OCI-LY7 (cell line): ENCODE results near the gene LSG1. TPM values are rescaled to one million over a fixed set of nuclear protein-coding genes. Genes with fewer than 3 reads are reported as not detected.

Experiments used
- BruUV-seq: library from RNA; stranded (reverse); fragments of 400-500 nt; replicated peaks from 2 replicates; lab custom pipeline; 2021; lab: Mats Ljungman, UMichigan
- CTCF ChIA-PET: fragments of 300-600 bp; sonication (Branson Sonifier 250); formaldehyde crosslinking; loops from one replicate; lab custom pipeline; 2022; ENCODE audit warnings: antibody characterized with exemption; ENCODE audit not compliant: unreplicated experiment; lab: Charles Lee
- POLR2A ChIA-PET: fragments of 300-600 bp; sonication (Branson Sonifier 250); formaldehyde crosslinking; loops from one replicate; lab custom pipeline; 2022; ENCODE audit warnings: antibody characterized with exemption; lab: Charles Lee
- DNase-seq: peaks from one replicate; pipeline ENCODE4 v3.0.0-alpha.2; 2015; ENCODE audit warnings: low spot score
- H2AFZ ChIP-seq: fragments of 200-600 bp; sonication (generic), shearing (Covaris generic); 2 replicates; pipeline ENCODE4 v1.6.1; 2014; ENCODE audit warnings: mild to moderate bottlenecking, antibody characterized with exemption, low read length, moderate library complexity
- H3K27ac ChIP-seq: fragments of 200-600 bp; sonication (generic); 2 replicates; pipeline ENCODE4 v1.5.1; 2014; ENCODE audit warnings: mixed run types, low read depth, mild to moderate bottlenecking, moderate library complexity, low read length, inconsistent platforms; ENCODE audit not compliant: poor library complexity, severe bottlenecking
- H3K36me3 ChIP-seq: fragments of 200-600 bp; sonication (generic); 2 replicates; pipeline ENCODE4 v1.6.1; 2014; ENCODE audit warnings: mild to moderate bottlenecking, antibody characterized with exemption, low read length, moderate library complexity, mixed read lengths; ENCODE audit not compliant: insufficient read depth
- H3K4me1 ChIP-seq: fragments of 200-600 bp; sonication (generic); 2 replicates; pipeline ENCODE4 v1.5.1; 2014; ENCODE audit warnings: mild to moderate bottlenecking, low read length; ENCODE audit not compliant: insufficient read depth, poor library complexity, severe bottlenecking
- H3K4me2 ChIP-seq: fragments of 200-600 bp; sonication (generic); 2 replicates; pipeline ENCODE4 v1.6.1; 2014; ENCODE audit warnings: mild to moderate bottlenecking, low read length
- H3K4me3 ChIP-seq: fragments of 200-600 bp; sonication (generic); 2 replicates; pipeline ENCODE4 v1.5.1; 2014; ENCODE audit warnings: mild to moderate bottlenecking, low read depth, low read length; ENCODE audit not compliant: poor library complexity, severe bottlenecking
- H3K79me2 ChIP-seq: fragments of 200-600 bp; sonication (generic); 2 replicates; pipeline ENCODE4 v1.6.1; 2016; ENCODE audit warnings: low read depth, mild to moderate bottlenecking, low read length, moderate library complexity, mixed read lengths; ENCODE audit not compliant: insufficient read depth
- H3K9me2 ChIP-seq: fragments of 200-600 bp; sonication (generic); 2 replicates; pipeline ENCODE4 v1.6.1; 2016; ENCODE audit warnings: mild to moderate bottlenecking, low read length, mixed read lengths; ENCODE audit not compliant: insufficient read depth
- H3K9me3 ChIP-seq: fragments of 200-600 bp; sonication (generic); 2 replicates; pipeline ENCODE4 v1.6.1; 2014; ENCODE audit warnings: mild to moderate bottlenecking, mixed run types, low read length, mixed read lengths
- H4K20me1 ChIP-seq: fragments of 200-600 bp; sonication (generic); 2 replicates; pipeline ENCODE4 v1.6.1; 2014; ENCODE audit warnings: mild to moderate bottlenecking, antibody characterized with exemption, low read length, moderate library complexity, mixed read lengths; ENCODE audit not compliant: insufficient read depth
- CTCF ChIP-seq: fragments of 200-600 bp; sonication (generic); conservative IDR thresholded peaks from 2 replicates; pipeline ENCODE4 v1.5.1; 2014; ENCODE audit warnings: mild to moderate bottlenecking, antibody characterized with exemption, low read length, moderate library complexity, mixed read lengths
- EZH2phosphoT487 ChIP-seq: fragments of 200-600 bp; sonication (generic); IDR thresholded peaks from 2 replicates; pipeline ENCODE4 v1.6.1; 2018; ENCODE audit warnings: low read depth, borderline replicate concordance, mild to moderate bottlenecking, mixed run types, antibody characterized with exemption, low read length, moderate library complexity, mixed read lengths
- intact Hi-C: fragments of 100-400 bp; cut with micrococcal nuclease; formaldehyde crosslinking; loops from one replicate; pipeline ENCODE4 v1.10.0; 2022; ENCODE audit not compliant: unreplicated experiment
- total RNA-seq, 2 experiments: library from RNA; depleted of rRNA in 1 of 2; stranded (reverse); fragments of >200 nt in 1 of 2; shearing (Covaris generic) in 1 of 2; gene quantifications; 2 replicates each; pipeline ENCODE4 v1.2.3, GENCODE V29; 2014 to 2022

The LSG1 gene
- total RNA-seq, 2 experiments from 2014 or later = 44.4 to 52.9 TPM

GRCh38 chr3:194690501-194691372 is 18.7 kb upstream of the LSG1 start:
- BruUV-seq = no TSS peak
- Histone ChIP-seq H3K4me1 (peaks cover 72% of the 10 kb centered on the region), H4K20me1 (no peaks in the 10 kb centered on the region), H3K9me2 (no peaks in the 10 kb centered on the region), H3K36me3 (no peaks in the 10 kb centered on the region; the same call in 1 of the 2 replicates), H3K27ac (peak overlapping the region; percentile 94), H3K9me3 (no peaks in the 10 kb centered on the region), H3K4me2 (peak overlapping the region; percentile 77), H2AFZ (peak overlapping the region; percentile 16; the same call in 1 of the 2 replicates), H3K4me3 (peak overlapping the region; percentile 47), H3K79me2 (peaks cover 7% of the 10 kb centered on the region; the same call in 1 of the 2 replicates)
- TF ChIP-seq CTCF (no peak), EZH2phosphoT487 (no peak)
- DNase-seq = peak; percentile 62
- ChIA-PET CTCF (interaction anchor here (0.7 kb wide), 1 partner anchor 8 kb away, joined by 3 read pairs; no protein-coding TSS in a partner anchor), POLR2A (interaction anchor here (0.5 to 2.1 kb wide), 15 partner anchors 8 to 1389 kb away, joined by 3 to 13 read pairs (median 4); no protein-coding TSS in a partner anchor)
- intact Hi-C loops = loop anchor here (1.0 kb wide), 1 partner anchor 47 kb away; no protein-coding TSS in a partner anchor

GRCh38 chr3:194689493-194689944 is 17.5 kb upstream of the LSG1 start:
- H3K9me2 ChIP-seq = no peaks in the 10 kb centered on the region
- peak overlapping the region; percentile 51; the same call in 1 of the 2 replicates for H2AFZ ChIP-seq
- H3K4me2 ChIP-seq = peak overlapping the region; percentile 77
- DNase-seq = peak; percentile 72
- TF ChIP-seq CTCF = no peak
- no peak for TF ChIP-seq EZH2phosphoT487
- peaks cover 79% of the 10 kb centered on the region for H3K4me1 ChIP-seq
- no peaks in the 10 kb centered on the region for H4K20me1 ChIP-seq
- no peaks in the 10 kb centered on the region for H3K9me3 ChIP-seq
- no peaks in the 10 kb centered on the region; the same call in 1 of the 2 replicates for H3K36me3 ChIP-seq
- ChIA-PET CTCF (interaction anchor here (1.0 kb wide), 1 partner anchor 36 kb away, joined by 3 read pairs; no protein-coding TSS in a partner anchor), POLR2A (interaction anchor here (0.6 to 1.8 kb wide), 6 partner anchors 15 to 569 kb away, joined by 3 to 7 read pairs (median 4); no protein-coding TSS in a partner anchor)
- peak overlapping the region; percentile 94 for H3K27ac ChIP-seq
- peak overlapping the region; percentile 77 for H3K4me3 ChIP-seq
- BruUV-seq = no TSS peak
- peaks cover 7% of the 10 kb centered on the region; the same call in 1 of the 2 replicates for H3K79me2 ChIP-seq
- intact Hi-C loops = loop anchor here (1.0 to 10.0 kb wide), 5 partner anchors 80 to 1218 kb away; partner anchors contain the start of gene TNK2
